ENCODE results near the gene SLC22A1. TPM values are rescaled to one million over a fixed set of nuclear protein-coding genes. Genes with fewer than 3 reads are reported as not detected.

SLC22A1 gene
- total RNA-seq, 4 donors from 2014 or later, result 0.35 to 0.67 (median 0.58) TPM; not detected in 1

- Histone ChIP-seq H3K4me1 (peaks cover 0 to 8% (median 0%) of the 10 kb centered on the region in 3 donors), H3K27ac (no peak overlapping the region), H3K4me3 (no peak overlapping the region), H3K27me3 (no peaks in the 10 kb centered on the region), H3K36me3 (no peaks in the 10 kb centered on the region), H3K9me3 (peaks cover 0 to 9% (median 0%) of the 10 kb centered on the region in 3 donors)
- TF ChIP-seq EP300 (IDR thresholded peaks at IDR 0.05), result no peak
- no peak for TF ChIP-seq POLR2A (IDR thresholded peaks at IDR 0.05)
- TF ChIP-seq CTCF (IDR thresholded peaks at IDR 0.05), result no peak
- TF ChIP-seq POLR2AphosphoS5 (IDR thresholded peaks at IDR 0.05), result no peak
- WGBS, 2 donors (ENCODE audit: low coverage in 1 of 2), result 69 to 94% methylated on average over 2 to 3 of the region's 3 CpGs
- no peak for ATAC-seq
Measured at GRCh38 chr6:160203076-160203475, 81.5 kb downstream of the SLC22A1 start.

- ATAC-seq, result no peak
- TF ChIP-seq POLR2A (IDR thresholded peaks at IDR 0.05) (no peak), CTCF (IDR thresholded peaks at IDR 0.05) (no peak), POLR2AphosphoS5 (IDR thresholded peaks at IDR 0.05) (no peak), EP300 (IDR thresholded peaks at IDR 0.05) (no peak)
- H3K27me3 ChIP-seq, result no peaks in the 10 kb centered on the region
- no peaks in the 10 kb centered on the region for H3K36me3 ChIP-seq
- H3K9me3 ChIP-seq, result peaks cover 0 to 10% (median 0%) of the 10 kb centered on the region in 3 donors
- no peak overlapping the region for H3K27ac ChIP-seq
- peaks cover 0 to 8% (median 0%) of the 10 kb centered on the region in 3 donors for H3K4me1 ChIP-seq
- no peak overlapping the region for H3K4me3 ChIP-seq
Measured at GRCh38 chr6:160203522-160203921, 81.9 kb downstream of the SLC22A1 start.

GRCh38 chr6:160203953-160204352 is 82.3 kb downstream of the SLC22A1 start:
- no peak for ATAC-seq
- TF ChIP-seq CTCF (IDR thresholded peaks at IDR 0.05) (no peak), EP300 (IDR thresholded peaks at IDR 0.05) (no peak), POLR2A (IDR thresholded peaks at IDR 0.05) (no peak), POLR2AphosphoS5 (IDR thresholded peaks at IDR 0.05) (no peak)

GRCh38 chr6:160204710-160205109 is 83.1 kb downstream of the SLC22A1 start:
- 85 to 90% methylated on average over 1 of the region's 1 CpG for WGBS, 2 donors (ENCODE audit: low coverage in 1 of 2)
- TF ChIP-seq POLR2A (IDR thresholded peaks at IDR 0.05) (no peak), POLR2AphosphoS5 (IDR thresholded peaks at IDR 0.05) (no peak), CTCF (IDR thresholded peaks at IDR 0.05) (no peak), EP300 (IDR thresholded peaks at IDR 0.05) (no peak)
- Histone ChIP-seq H3K27ac (no peak overlapping the region), H3K36me3 (no peaks in the 10 kb centered on the region), H3K27me3 (no peaks in the 10 kb centered on the region), H3K9me3 (peaks cover 0 to 10% (median 0%) of the 10 kb centered on the region in 3 donors), H3K4me3 (no peak overlapping the region), H3K4me1 (peaks cover 0 to 8% (median 0%) of the 10 kb centered on the region in 3 donors)
- no peak for ATAC-seq

More at GRCh38 chr6:160203953-160204352, 82.3 kb downstream of the SLC22A1 start:
- H3K27me3 ChIP-seq, result no peaks in the 10 kb centered on the region
- 57 to 71% methylated on average over 2 of the region's 2 CpGs for WGBS, 2 donors (ENCODE audit: low coverage in 1 of 2)
- H3K27ac ChIP-seq, result no peak overlapping the region
- H3K4me3 ChIP-seq, result no peak overlapping the region
- peaks cover 0 to 10% (median 0%) of the 10 kb centered on the region in 3 donors for H3K9me3 ChIP-seq
- H3K36me3 ChIP-seq, result no peaks in the 10 kb centered on the region
- peaks cover 0 to 8% (median 0%) of the 10 kb centered on the region in 3 donors for H3K4me1 ChIP-seq

GRCh38 chr6:160207618-160208017 is 86.0 kb downstream of the SLC22A1 start:
- 86 to 90% methylated on average over 2 to 3 of the region's 3 CpGs for WGBS, 2 donors (ENCODE audit: low coverage in 1 of 2)
- ATAC-seq, result no peak
- no peak for TF ChIP-seq POLR2AphosphoS5 (IDR thresholded peaks at IDR 0.05)
- no peak for TF ChIP-seq POLR2A (IDR thresholded peaks at IDR 0.05)
- no peak for TF ChIP-seq CTCF (IDR thresholded peaks at IDR 0.05)
- TF ChIP-seq EP300 (IDR thresholded peaks at IDR 0.05), result no peak

More at GRCh38 chr6:160207618-160208017, 86.0 kb downstream of the SLC22A1 start:
- no peaks in the 10 kb centered on the region for H3K27me3 ChIP-seq
- H3K27ac ChIP-seq, result no peak overlapping the region
- peaks cover 0 to 10% (median 0%) of the 10 kb centered on the region in 3 donors for H3K9me3 ChIP-seq
- no peaks in the 10 kb centered on the region for H3K36me3 ChIP-seq
- no peaks in the 10 kb centered on the region for H3K4me1 ChIP-seq
- no peak overlapping the region for H3K4me3 ChIP-seq

All from gastroesophageal sphincter (tissue), 4 donors.